ENCODE data around the gene MAP3K9.

The MAP3K9 gene

DNA sequence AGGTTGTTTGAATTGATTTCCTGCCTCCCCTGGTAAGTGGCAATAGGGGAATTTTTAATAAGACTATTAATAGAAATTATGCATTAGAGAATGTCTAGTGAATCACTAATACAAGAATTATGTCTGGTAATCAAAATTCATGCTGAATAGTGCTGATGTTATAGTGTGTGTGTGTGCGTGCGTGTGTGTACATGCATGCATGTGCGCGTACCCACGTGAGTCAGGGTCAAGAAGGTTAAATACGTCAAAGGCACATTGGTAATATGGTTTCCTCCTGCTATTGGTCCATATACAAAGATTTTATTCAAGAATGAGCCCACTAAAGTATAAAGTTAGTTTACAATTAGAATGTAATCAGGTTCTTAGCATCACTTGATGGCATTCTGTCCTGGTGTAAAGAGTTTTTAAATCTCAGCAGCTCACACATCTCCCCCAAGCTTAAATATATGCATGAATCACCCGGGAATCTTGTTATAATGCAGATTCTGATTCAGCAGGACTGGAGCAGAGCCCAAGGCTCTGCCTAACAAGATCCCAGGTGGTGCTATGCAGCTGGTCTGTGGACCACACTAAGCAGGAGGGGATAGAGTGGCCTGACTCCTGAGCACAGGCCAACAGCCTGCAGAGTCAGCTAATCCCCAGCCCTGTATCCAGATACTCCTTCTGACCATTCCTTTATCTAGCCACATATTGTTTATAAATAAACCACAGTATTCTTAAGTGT, 123.7 kb downstream of the MAP3K9 start:
- DNase-seq, result no peak

DNA sequence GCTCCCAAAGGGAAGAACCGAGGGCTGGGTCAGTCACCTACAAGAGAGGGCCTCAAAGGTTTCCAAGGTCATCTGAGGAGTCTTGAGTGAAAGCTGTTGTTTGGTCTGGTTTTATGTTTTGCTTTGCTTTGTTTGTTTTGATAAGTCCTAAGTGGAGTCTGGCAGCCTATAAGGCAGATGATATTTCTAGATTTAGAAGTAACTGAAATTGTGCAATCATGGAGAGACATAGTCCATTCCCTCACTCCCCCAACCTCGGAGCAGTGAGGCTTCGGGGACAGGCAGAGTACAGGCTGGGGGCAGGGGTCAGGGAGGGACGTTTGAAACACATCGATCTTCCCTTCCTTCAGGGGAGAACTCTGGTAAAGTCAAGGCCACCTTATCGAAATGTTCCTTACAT, 125.3 kb downstream of the MAP3K9 start:
- DNase-seq, result no peak

DNA sequence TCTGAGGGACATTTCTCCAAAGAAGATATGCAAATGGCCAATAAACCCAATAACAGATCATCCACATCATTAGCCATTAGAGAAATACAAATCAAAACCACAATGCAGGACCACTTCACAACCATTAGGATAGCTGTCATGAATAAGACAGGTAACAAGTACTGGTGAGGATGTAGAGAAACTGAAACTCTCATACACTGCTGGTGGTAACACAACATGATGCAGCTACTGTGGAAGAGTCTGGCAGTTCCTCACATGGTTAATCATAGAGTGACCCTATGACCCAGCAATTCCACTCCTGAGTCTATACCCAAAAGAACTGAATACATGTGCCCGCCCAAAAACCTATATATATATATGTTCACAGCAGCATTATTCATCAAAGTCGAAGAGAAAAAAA, 128.6 kb downstream of the MAP3K9 start:
- DNase-seq, result no peak

- DNase-seq, result no peak
These were observed 132.0 kb downstream of the MAP3K9 start for GRCh38 chr14:70677341-70677740.
